HepG2 (cell line): ENCODE measurements around the gene SPAG6. TPM values are rescaled to one million over a fixed set of nuclear protein-coding genes. Genes with fewer than 3 reads are reported as not detected.

Source experiments
- ASH2L ChIP-seq: fragments of 300-600, 200-600 bp; sonication (generic); IDR thresholded peaks from 2 replicates; pipeline ENCODE4 v1.7.0; 2017; ENCODE audit warnings: low read depth, mild to moderate bottlenecking, moderate library complexity, mixed read lengths, low read length; ENCODE audit not compliant: insufficient read length
- BCL6 ChIP-seq: IDR thresholded peaks from 2 replicates; pipeline ENCODE4 v1.6.1; 2016; ENCODE audit warnings: missing genetic modification reagents, missing compliant biosample characterization
- CBX2 ChIP-seq, 2 experiments: fragments of 200-600 bp in 1 of 2; sonication (generic); formaldehyde crosslinking in 1 of 2; IDR thresholded peaks; 2 replicates each; pipeline versions ENCODE4 v1.7.0 to v1.8.1; 2018 to 2022; ENCODE audit warnings: low read depth in 2 of 2, low read length in 1 of 2, mild to moderate bottlenecking in 1 of 2, missing genetic modification reagents in 1 of 2
- MAFF ChIP-seq: IDR thresholded peaks from 2 replicates; pipeline ENCODE4 v1.6.1; 2011; ENCODE audit warnings: low read depth, low read length, improper control_type of control experiment
- MEIS1 ChIP-seq: sonication (generic); formaldehyde crosslinking; IDR thresholded peaks from 2 replicates; pipeline ENCODE4 v1.9.0; 2021; ENCODE audit warnings: mild to moderate bottlenecking, missing genetic modification reagents, moderate library complexity, borderline replicate concordance
- MXD4 ChIP-seq: IDR thresholded peaks from 2 replicates; pipeline ENCODE4 v1.6.1; 2016; ENCODE audit warnings: mild to moderate bottlenecking, missing biosample characterization, missing genetic modification reagents
- MYNN ChIP-seq: sonication (generic); formaldehyde crosslinking; IDR thresholded peaks from 2 replicates; pipeline ENCODE4 v1.4.0; 2020; ENCODE audit warnings: mild to moderate bottlenecking, low read depth, missing genetic modification reagents
- NBN ChIP-seq: fragments of 450-650 bp; conservative IDR thresholded peaks from 2 replicates; pipeline ENCODE4 v1.6.1; 2017
- PHF8 ChIP-seq: sonication (generic); formaldehyde crosslinking; IDR thresholded peaks from 2 replicates; pipeline ENCODE4 v1.5.0; 2020; ENCODE audit warnings: missing genetic modification reagents
- ZFP36 ChIP-seq: fragments of 150-350 bp; IDR thresholded peaks from 2 replicates; pipeline ENCODE4 v1.6.1; 2018; ENCODE audit warnings: borderline replicate concordance, low read length, low read depth; ENCODE audit not compliant: partially characterized antibody
- ZKSCAN5 ChIP-seq: sonication (generic); formaldehyde crosslinking; IDR thresholded peaks from 2 replicates; pipeline ENCODE4 v1.5.1; 2020; ENCODE audit warnings: mild to moderate bottlenecking, missing genetic modification reagents
- ZNF329 ChIP-seq: sonication (generic); formaldehyde crosslinking; IDR thresholded peaks from 2 replicates; pipeline ENCODE4 v1.9.0; 2021; ENCODE audit warnings: low read depth, mild to moderate bottlenecking, missing genetic modification reagents
- ZNF446 ChIP-seq: sonication (generic); formaldehyde crosslinking; IDR thresholded peaks from 2 replicates; pipeline ENCODE4 v1.5.0; 2020; ENCODE audit warnings: mild to moderate bottlenecking, missing genetic modification reagents
- ZNF549 ChIP-seq: sonication (generic); formaldehyde crosslinking; IDR thresholded peaks from 2 replicates; pipeline ENCODE4 v1.5.0; 2020; ENCODE audit warnings: missing genetic modification reagents
- ZNF605 ChIP-seq: sonication (generic); formaldehyde crosslinking; IDR thresholded peaks from 2 replicates; pipeline ENCODE4 v1.8.0; 2022; ENCODE audit warnings: mild to moderate bottlenecking, missing genetic modification reagents
- ZNF619 ChIP-seq: sonication (generic); formaldehyde crosslinking; IDR thresholded peaks from 2 replicates; pipeline ENCODE4 v1.4.0; 2020; ENCODE audit warnings: mild to moderate bottlenecking, missing genetic modification reagents
- ZNF782 ChIP-seq: sonication (generic); formaldehyde crosslinking; IDR thresholded peaks from 2 replicates; pipeline ENCODE4 v1.4.0; 2020; ENCODE audit warnings: missing genetic modification reagents, mild to moderate bottlenecking, borderline replicate concordance
- ZNF788 ChIP-seq: sonication (generic); formaldehyde crosslinking; IDR thresholded peaks from 2 replicates; pipeline ENCODE4 v1.5.0; 2020; ENCODE audit warnings: mild to moderate bottlenecking, missing genetic modification reagents, borderline replicate concordance
- polyA plus RNA-seq, 8 experiments: library from polyadenylated mRNA; depleted of rRNA in 3 of 8; stranded (reverse) in 7 of 8; unstranded in 1 of 8; fragments of >200 nt; fragmentation: Illumina TruSeq in 4 of 8; extraction: Trizol in 4 of 8; gene quantifications; 2 replicates each; pipeline versions ENCODE4 v1.2.1 to v1.2.3, GENCODE V29; 2011 to 2016; ENCODE audit warnings: low read depth in 4 of 8, missing spikeins in 1 of 8, mixed read lengths in 1 of 8; ENCODE audit not compliant: insufficient read depth in 1 of 8
- total RNA-seq, 5 experiments: library from RNA; depleted of rRNA; stranded (reverse); fragments of >200 nt; fragmentation: Illumina TruSeq; extraction: Trizol; gene quantifications; 2 replicates each; pipeline ENCODE4 v1.2.3, GENCODE V29; 2016; ENCODE audit warnings: low read depth in 1 of 5
- TF ChIP-seq, protein P1 (sequence below): fragments of 450-650 bp; IDR thresholded peaks from 2 replicates; pipeline ENCODE4 v1.6.1; 2017; ENCODE audit warnings: mild to moderate bottlenecking
- TF ChIP-seq, protein P2 (sequence below): IDR thresholded peaks from 2 replicates; pipeline ENCODE4 v1.6.1; 2018; ENCODE audit warnings: missing genetic modification reagents
- TF ChIP-seq, protein P3 (sequence below): sonication (generic); formaldehyde crosslinking; IDR thresholded peaks from 2 replicates; pipeline ENCODE4 v1.4.0; 2020; ENCODE audit warnings: missing genetic modification reagents

Gene SPAG6
- total and polyA plus RNA-seq, 2 of the 13 experiments (the other 11 are each of a cell fraction or from before 2014, with no cell fraction given), result not detected

DNA sequence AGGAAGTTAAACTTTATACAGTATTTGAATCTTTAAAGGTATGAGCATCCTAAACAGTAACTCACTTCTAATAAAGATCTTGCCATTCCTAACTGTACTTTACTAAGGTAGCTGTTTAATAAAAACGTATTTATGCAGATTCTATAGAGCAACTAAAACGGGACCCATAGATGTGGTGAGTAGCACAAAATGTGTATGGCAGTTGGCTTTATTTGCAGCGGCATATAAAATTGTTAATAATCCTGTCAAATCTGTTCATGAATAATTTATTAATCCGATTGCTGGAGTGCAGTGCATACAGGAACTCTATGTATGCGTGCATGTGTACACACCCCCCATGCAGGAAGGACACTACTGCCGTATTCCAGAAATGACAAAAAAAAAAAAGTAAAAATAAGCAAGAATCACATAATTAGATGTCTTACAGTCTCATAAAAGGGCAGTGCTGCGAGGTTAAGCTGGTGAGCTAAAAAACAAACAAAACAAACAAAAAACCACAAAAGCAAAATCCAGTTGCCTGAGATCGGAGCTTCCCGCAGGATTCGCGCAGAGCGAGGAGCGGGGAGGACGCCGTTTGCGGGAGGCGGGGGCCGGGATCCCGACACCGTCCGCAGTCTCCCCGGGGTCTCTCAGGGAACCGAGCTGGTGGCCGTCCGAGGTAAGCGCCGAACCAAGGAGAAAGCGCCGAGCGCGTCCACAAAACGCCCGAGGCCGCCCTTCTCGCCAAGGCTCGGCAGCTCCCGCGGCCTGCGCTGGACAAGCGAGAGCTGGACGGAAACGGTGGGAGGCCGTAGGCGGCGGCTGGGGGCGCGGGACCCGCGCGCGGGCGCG lies 29.6 kb upstream of the SPAG6 start (continued):
- TF ChIP-seq, protein P1, sequence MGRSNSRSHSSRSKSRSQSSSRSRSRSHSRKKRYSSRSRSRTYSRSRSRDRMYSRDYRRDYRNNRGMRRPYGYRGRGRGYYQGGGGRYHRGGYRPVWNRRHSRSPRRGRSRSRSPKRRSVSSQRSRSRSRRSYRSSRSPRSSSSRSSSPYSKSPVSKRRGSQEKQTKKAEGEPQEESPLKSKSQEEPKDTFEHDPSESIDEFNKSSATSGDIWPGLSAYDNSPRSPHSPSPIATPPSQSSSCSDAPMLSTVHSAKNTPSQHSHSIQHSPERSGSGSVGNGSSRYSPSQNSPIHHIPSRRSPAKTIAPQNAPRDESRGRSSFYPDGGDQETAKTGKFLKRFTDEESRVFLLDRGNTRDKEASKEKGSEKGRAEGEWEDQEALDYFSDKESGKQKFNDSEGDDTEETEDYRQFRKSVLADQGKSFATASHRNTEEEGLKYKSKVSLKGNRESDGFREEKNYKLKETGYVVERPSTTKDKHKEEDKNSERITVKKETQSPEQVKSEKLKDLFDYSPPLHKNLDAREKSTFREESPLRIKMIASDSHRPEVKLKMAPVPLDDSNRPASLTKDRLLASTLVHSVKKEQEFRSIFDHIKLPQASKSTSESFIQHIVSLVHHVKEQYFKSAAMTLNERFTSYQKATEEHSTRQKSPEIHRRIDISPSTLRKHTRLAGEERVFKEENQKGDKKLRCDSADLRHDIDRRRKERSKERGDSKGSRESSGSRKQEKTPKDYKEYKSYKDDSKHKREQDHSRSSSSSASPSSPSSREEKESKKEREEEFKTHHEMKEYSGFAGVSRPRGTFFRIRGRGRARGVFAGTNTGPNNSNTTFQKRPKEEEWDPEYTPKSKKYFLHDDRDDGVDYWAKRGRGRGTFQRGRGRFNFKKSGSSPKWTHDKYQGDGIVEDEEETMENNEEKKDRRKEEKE, result no peak
- peak; percentile 96 for TF ChIP-seq CBX2 (IDR thresholded peaks at IDR 0.05; ENCODE audit: low read depth, low read length)
- peak; percentile 71; the same call in 1 of the 2 replicates for TF ChIP-seq CBX2 (CRISPR knock-in tag; IDR thresholded peaks at IDR 0.05; ENCODE audit: low read depth)
- TF ChIP-seq ZNF619 (CRISPR knock-in tag), result peak; percentile 12; the same call in 1 of the 2 replicates
- no peak for TF ChIP-seq ZNF788 (CRISPR knock-in tag)
- TF ChIP-seq ZNF782 (CRISPR knock-in tag), result no peak
- TF ChIP-seq MEIS1, result 0 out of 2 replicates have a peak, but pooled peaks have one; percentile 13
- TF ChIP-seq, protein P2, sequence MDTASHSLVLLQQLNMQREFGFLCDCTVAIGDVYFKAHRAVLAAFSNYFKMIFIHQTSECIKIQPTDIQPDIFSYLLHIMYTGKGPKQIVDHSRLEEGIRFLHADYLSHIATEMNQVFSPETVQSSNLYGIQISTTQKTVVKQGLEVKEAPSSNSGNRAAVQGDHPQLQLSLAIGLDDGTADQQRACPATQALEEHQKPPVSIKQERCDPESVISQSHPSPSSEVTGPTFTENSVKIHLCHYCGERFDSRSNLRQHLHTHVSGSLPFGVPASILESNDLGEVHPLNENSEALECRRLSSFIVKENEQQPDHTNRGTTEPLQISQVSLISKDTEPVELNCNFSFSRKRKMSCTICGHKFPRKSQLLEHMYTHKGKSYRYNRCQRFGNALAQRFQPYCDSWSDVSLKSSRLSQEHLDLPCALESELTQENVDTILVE, result 0 out of 2 replicates have a peak, but pooled peaks have one; percentile 6
- TF ChIP-seq MXD4 (CRISPR knock-in tag), result no peak
- TF ChIP-seq MYNN (CRISPR knock-in tag), result no peak
- TF ChIP-seq PHF8, result peak; percentile 71; the same call in 1 of the 2 replicates
- TF ChIP-seq ZNF549, result no peak
- no peak for TF ChIP-seq ZKSCAN5 (CRISPR knock-in tag)
- TF ChIP-seq ASH2L, result peak; percentile 47
- no peak for TF ChIP-seq ZNF329 (CRISPR knock-in tag)
- TF ChIP-seq ZNF446 (CRISPR knock-in tag), result no peak
- no peak for TF ChIP-seq NBN
- TF ChIP-seq ZNF605 (CRISPR knock-in tag), result no peak
- TF ChIP-seq MAFF, result no peak
- TF ChIP-seq ZFP36, result peak; percentile 17
- no peak for TF ChIP-seq BCL6 (CRISPR knock-in tag)
- TF ChIP-seq, protein P3, sequence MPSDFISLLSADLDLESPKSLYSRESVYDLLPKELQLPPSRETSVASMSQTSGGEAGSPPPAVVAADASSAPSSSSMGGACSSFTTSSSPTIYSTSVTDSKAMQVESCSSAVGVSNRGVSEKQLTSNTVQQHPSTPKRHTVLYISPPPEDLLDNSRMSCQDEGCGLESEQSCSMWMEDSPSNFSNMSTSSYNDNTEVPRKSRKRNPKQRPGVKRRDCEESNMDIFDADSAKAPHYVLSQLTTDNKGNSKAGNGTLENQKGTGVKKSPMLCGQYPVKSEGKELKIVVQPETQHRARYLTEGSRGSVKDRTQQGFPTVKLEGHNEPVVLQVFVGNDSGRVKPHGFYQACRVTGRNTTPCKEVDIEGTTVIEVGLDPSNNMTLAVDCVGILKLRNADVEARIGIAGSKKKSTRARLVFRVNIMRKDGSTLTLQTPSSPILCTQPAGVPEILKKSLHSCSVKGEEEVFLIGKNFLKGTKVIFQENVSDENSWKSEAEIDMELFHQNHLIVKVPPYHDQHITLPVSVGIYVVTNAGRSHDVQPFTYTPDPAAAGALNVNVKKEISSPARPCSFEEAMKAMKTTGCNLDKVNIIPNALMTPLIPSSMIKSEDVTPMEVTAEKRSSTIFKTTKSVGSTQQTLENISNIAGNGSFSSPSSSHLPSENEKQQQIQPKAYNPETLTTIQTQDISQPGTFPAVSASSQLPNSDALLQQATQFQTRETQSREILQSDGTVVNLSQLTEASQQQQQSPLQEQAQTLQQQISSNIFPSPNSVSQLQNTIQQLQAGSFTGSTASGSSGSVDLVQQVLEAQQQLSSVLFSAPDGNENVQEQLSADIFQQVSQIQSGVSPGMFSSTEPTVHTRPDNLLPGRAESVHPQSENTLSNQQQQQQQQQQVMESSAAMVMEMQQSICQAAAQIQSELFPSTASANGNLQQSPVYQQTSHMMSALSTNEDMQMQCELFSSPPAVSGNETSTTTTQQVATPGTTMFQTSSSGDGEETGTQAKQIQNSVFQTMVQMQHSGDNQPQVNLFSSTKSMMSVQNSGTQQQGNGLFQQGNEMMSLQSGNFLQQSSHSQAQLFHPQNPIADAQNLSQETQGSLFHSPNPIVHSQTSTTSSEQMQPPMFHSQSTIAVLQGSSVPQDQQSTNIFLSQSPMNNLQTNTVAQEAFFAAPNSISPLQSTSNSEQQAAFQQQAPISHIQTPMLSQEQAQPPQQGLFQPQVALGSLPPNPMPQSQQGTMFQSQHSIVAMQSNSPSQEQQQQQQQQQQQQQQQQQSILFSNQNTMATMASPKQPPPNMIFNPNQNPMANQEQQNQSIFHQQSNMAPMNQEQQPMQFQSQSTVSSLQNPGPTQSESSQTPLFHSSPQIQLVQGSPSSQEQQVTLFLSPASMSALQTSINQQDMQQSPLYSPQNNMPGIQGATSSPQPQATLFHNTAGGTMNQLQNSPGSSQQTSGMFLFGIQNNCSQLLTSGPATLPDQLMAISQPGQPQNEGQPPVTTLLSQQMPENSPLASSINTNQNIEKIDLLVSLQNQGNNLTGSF (CRISPR knock-in tag), result no peak
